IMR-90 (cell line): Measurements from ENCODE around the gene TRIM37. TPM values are rescaled to one million over a fixed set of nuclear protein-coding genes. Genes with fewer than 3 reads are reported as not detected.

Experiments used
- ATAC-seq: fragments of 200-7000 bp; cut with Tn5 transposase; 2 replicates; pipeline ENCODE4 v1.9.1; 2020; ENCODE audit warnings: low read depth, mild to moderate bottlenecking, moderate library complexity
- BruUV-seq: library from RNA; stranded (reverse); fragments of 400-500 nt; replicated peaks from 2 replicates; lab custom pipeline; 2021; lab: Mats Ljungman, UMichigan
- CTCF ChIA-PET: fragments of 300-600 bp; formaldehyde crosslinking; extraction: SDS; loops from one replicate; lab custom pipeline; 2021; ENCODE audit warnings: antibody characterized with exemption; lab: Yijun Ruan, JAX
- POLR2A ChIA-PET: fragments of 300-600 bp; sonication (Branson Sonifier 250); formaldehyde crosslinking; loops from one replicate; lab custom pipeline; 2022; ENCODE audit warnings: antibody characterized with exemption; ENCODE audit not compliant: unreplicated experiment; lab: Charles Lee
- DNase-seq: peaks from one replicate; pipeline ENCODE4 v3.0.0; 2013
- H2AFZ ChIP-seq: replicated peaks from 2 replicates; pipeline ENCODE3; 2013; ENCODE audit warnings: low read length, mild to moderate bottlenecking; ENCODE audit not compliant: poor library complexity
- H2AK5ac ChIP-seq: 2 replicates; pipeline ENCODE4 v1.6.1; 2013; ENCODE audit warnings: low read depth, low read length, inconsistent platforms
- H2AK9ac ChIP-seq: replicated peaks from 2 replicates; pipeline ENCODE3; 2013; ENCODE audit warnings: mild to moderate bottlenecking, low read depth, low read length, moderate library complexity; ENCODE audit not compliant: poor library complexity
- H2BK120ac ChIP-seq: 2 replicates; pipeline ENCODE4 v1.6.1; 2013; ENCODE audit warnings: low read depth, low read length, inconsistent platforms
- H2BK15ac ChIP-seq: 3 replicates; pipeline ENCODE4 v1.6.1; 2013; ENCODE audit warnings: low read depth, low read length, inconsistent platforms
- H2BK20ac ChIP-seq: 2 replicates; pipeline ENCODE4 v1.6.1; 2013; ENCODE audit warnings: low read depth, mild to moderate bottlenecking, inconsistent platforms, low read length, moderate library complexity
- H2BK5ac ChIP-seq: 2 replicates; pipeline ENCODE4 v1.6.1; 2013; ENCODE audit warnings: mild to moderate bottlenecking, low read depth, low read length, inconsistent platforms; ENCODE audit not compliant: poor library complexity, severe bottlenecking
- H3K14ac ChIP-seq: replicated peaks from 2 replicates; pipeline ENCODE4 v1.6.1; 2013; ENCODE audit warnings: low read depth, low read length, inconsistent platforms
- H3K18ac ChIP-seq: 2 replicates; pipeline ENCODE4 v1.6.1; 2013; ENCODE audit warnings: low read depth, low read length, control low read depth
- H3K23ac ChIP-seq: 2 replicates; pipeline ENCODE4 v1.6.1; 2013; ENCODE audit warnings: low read depth, low read length, inconsistent platforms
- H3K27ac ChIP-seq: 2 replicates; pipeline ENCODE4 v1.5.1; 2013; ENCODE audit warnings: mild to moderate bottlenecking, control low read depth, low read length; ENCODE audit not compliant: insufficient read depth
- H3K27me3 ChIP-seq: 2 replicates; pipeline ENCODE4 v1.6.1; 2013; ENCODE audit warnings: low read length; ENCODE audit not compliant: control insufficient read depth, insufficient read depth
- H3K36me3 ChIP-seq: 2 replicates; pipeline ENCODE4 v1.6.1; 2013; ENCODE audit warnings: low read length, mixed read lengths; ENCODE audit not compliant: control insufficient read depth, insufficient read depth
- H3K4ac ChIP-seq: 2 replicates; pipeline ENCODE4 v1.6.1; 2013; ENCODE audit warnings: low read depth, low read length, inconsistent platforms
- H3K4me1 ChIP-seq: 2 replicates; pipeline ENCODE4 v1.6.1; 2013; ENCODE audit warnings: low read length, mixed read lengths; ENCODE audit not compliant: control insufficient read depth, insufficient read depth
- H3K4me2 ChIP-seq: 2 replicates; pipeline ENCODE4 v1.6.1; 2013; ENCODE audit warnings: low read depth, mild to moderate bottlenecking, control low read depth, low read length, moderate library complexity
- H3K4me3 ChIP-seq: 2 replicates; pipeline ENCODE4 v1.5.1; 2013; ENCODE audit warnings: low read depth, mild to moderate bottlenecking, control low read depth, low read length, moderate library complexity; ENCODE audit not compliant: insufficient read depth
- H3K56ac ChIP-seq: 2 replicates; pipeline ENCODE4 v1.6.1; 2013; ENCODE audit warnings: low read length, inconsistent platforms; ENCODE audit not compliant: insufficient read depth; ENCODE audit errors: extremely low read depth
- H3K79me1 ChIP-seq, 2 experiments: 2 replicates each; pipeline ENCODE4 v1.6.1; 2013; ENCODE audit warnings: low read length in 2 of 2, inconsistent platforms in 1 of 2, low read depth in 1 of 2
- H3K9ac ChIP-seq: 2 replicates; pipeline ENCODE4 v1.6.1; 2013; ENCODE audit warnings: low read depth, low read length, control low read depth
- H3K9me1 ChIP-seq: 2 replicates; pipeline ENCODE4 v1.6.1; 2013; ENCODE audit warnings: low read length, inconsistent platforms; ENCODE audit not compliant: insufficient read depth
- H3K9me3 ChIP-seq: 2 replicates; pipeline ENCODE4 v1.6.1; 2013; ENCODE audit warnings: low read length; ENCODE audit not compliant: control insufficient read depth, insufficient read depth
- H4K20me1 ChIP-seq: 2 replicates; pipeline ENCODE4 v1.6.1; 2013; ENCODE audit warnings: low read length, inconsistent platforms; ENCODE audit not compliant: insufficient read depth
- H4K5ac ChIP-seq: 2 replicates; pipeline ENCODE4 v1.6.1; 2013; ENCODE audit warnings: mild to moderate bottlenecking, low read depth, low read length, control low read depth
- H4K8ac ChIP-seq, 2 experiments: 2 replicates each; pipeline ENCODE4 v1.6.1; 2013; ENCODE audit warnings: low read depth in 2 of 2, low read length in 2 of 2, control low read depth in 1 of 2, inconsistent platforms in 1 of 2
- H4K91ac ChIP-seq: 2 replicates; pipeline ENCODE4 v1.6.1; 2013; ENCODE audit warnings: low read depth, low read length, inconsistent platforms; ENCODE audit not compliant: insufficient read depth
- POLR2A ChIP-seq: IDR thresholded peaks from 2 replicates; pipeline ENCODE4 v1.6.1; 2012; ENCODE audit warnings: mild to moderate bottlenecking, low read depth, low read length
- RAD21 ChIP-seq: IDR thresholded peaks from 2 replicates; pipeline ENCODE4 v1.6.1; 2012; ENCODE audit warnings: low read length, improper control_type of control experiment
- RFX5 ChIP-seq: IDR thresholded peaks from 2 replicates; pipeline ENCODE4 v1.8.0; 2012; ENCODE audit warnings: low read depth, mild to moderate bottlenecking, low read length, moderate library complexity
- WGBS, 2 experiments: methylation state at CpG; one replicate each; pipeline versions ENCODE4 v1.1.5 to v1.1.7; 2013; ENCODE audit warnings: missing lambda C conversion rate in 2 of 2; ENCODE audit not compliant: insufficient read length in 1 of 2; ENCODE audit errors: extremely low coverage in 2 of 2; 5-methylcytosine and 5-hydroxymethylcytosine counted together
- dilution Hi-C: fragments of 300-500 bp; cut with HindIII; formaldehyde crosslinking; loops from one replicate; pipeline ENCODE4 v1.14.3; 2018; ENCODE audit warnings: low sequenced_read_pairs; ENCODE audit not compliant: unreplicated experiment
- in situ Hi-C: fragments of 300-500 bp; cut with MboI; formaldehyde crosslinking; loops from 3 replicates; pipeline ENCODE4 v1.14.3; 2019; ENCODE audit warnings: low sequenced_read_pairs, inconsistent platforms, mixed read lengths
- intact Hi-C: fragments of 100-400 bp; cut with micrococcal nuclease; formaldehyde crosslinking; loops from 2 replicates; pipeline ENCODE4 v1.10.0; 2022
- polyA plus RNA-seq, 3 experiments: library from polyadenylated mRNA; depleted of rRNA; stranded (reverse); fragments of >200 nt; gene quantifications; 2 replicates each; pipeline ENCODE4 v1.2.3, GENCODE V29; 2012; ENCODE audit warnings: low replicate concordance in 1 of 3
- total RNA-seq: library from RNA; depleted of rRNA; stranded (reverse); fragments of >200 nt; gene quantifications from 2 replicates; pipeline ENCODE4 v1.2.3, GENCODE V29; 2012

The TRIM37 gene
- total and polyA plus RNA-seq, 2 of the 4 experiments (the other 2 are of a cell fraction) = 12.1 to 24.9 TPM

- Histone ChIP-seq H4K91ac (no peak overlapping the region), H3K9me3 (no peaks in the 10 kb centered on the region), H3K36me3 (peaks cover 1% of the 10 kb centered on the region; the same call in 1 of the 2 replicates), H3K27me3 (no peaks in the 10 kb centered on the region), H2BK120ac (no peak overlapping the region), H3K14ac (no peak overlapping the region), H4K5ac (no peak overlapping the region), H4K8ac (no peak overlapping the region; a peak in 1 of 4 replicates), H3K79me1 (peaks cover 0 to 38% of the 10 kb centered on the region in 2 experiments; a peak in 3 of 4 replicates), H3K27ac (no peak overlapping the region), H3K4me3 (no peak overlapping the region), H3K56ac (no peak overlapping the region), H3K9me1 (peaks cover 9% of the 10 kb centered on the region), H2BK20ac (no peak overlapping the region), H3K23ac (no peak overlapping the region), H2AFZ (no peak overlapping the region), H3K4ac (no peak overlapping the region), H2AK5ac (no peak overlapping the region), H2BK5ac (peak overlapping the region; percentile 37), H2BK15ac (no peak overlapping the region), H3K4me1 (peaks cover 3% of the 10 kb centered on the region), H3K9ac (no peak overlapping the region; the same call in 1 of the 2 replicates), H3K4me2 (peak overlapping the region; percentile 39; the same call in 1 of the 2 replicates), H4K20me1 (peaks cover 13% of the 10 kb centered on the region), H3K18ac (no peak overlapping the region), H2AK9ac (no peak overlapping the region)
- no TSS peak for BruUV-seq
- WGBS, 2 experiments = no CpG with 5 or more reads among the region's 1 CpG
- POLR2A ChIA-PET = interaction anchor here (0.6 kb wide), 1 partner anchor 527 kb away, joined by 4 read pairs; no protein-coding TSS in a partner anchor
- DNase-seq (no peak), ATAC-seq (no peak)
- CTCF ChIA-PET = interaction anchor here (0.7 kb wide), 1 partner anchor 383 kb away, joined by 3 read pairs; no protein-coding TSS in a partner anchor
- dilution Hi-C loops = no loop called here
- TF ChIP-seq RAD21 (no peak), RFX5 (no peak), POLR2A (no peak)
- intact Hi-C loops = loop anchor here (10.0 kb wide), 1 partner anchor 518 kb away; no protein-coding TSS in a partner anchor
- in situ Hi-C loops = no loop called here
Measured at GRCh38 chr17:59152925-59153324, 46.2 kb upstream of the TRIM37 start.
